GM12865 (cell line): Measurements from ENCODE around the gene FMOD.

Experiments used
- DNase-seq: peaks from one replicate; pipeline ENCODE4 v3.0.0; 2010; ENCODE audit warnings: low read depth
- H3K4me3 ChIP-seq: 2 replicates; pipeline ENCODE4 v1.5.1; 2011; ENCODE audit warnings: mild to moderate bottlenecking, low read depth, low read length, control low read depth
- CTCF ChIP-seq: IDR thresholded peaks from 2 replicates; pipeline ENCODE4 v1.5.1; 2011; ENCODE audit warnings: low read length, control low read depth, low read depth, inconsistent platforms; ENCODE audit not compliant: insufficient read depth; ENCODE audit errors: missing control alignments

The FMOD gene

GRCh38 chr1:203381151-203381751 lies 30.3 kb upstream of the FMOD start:
- peak; percentile 72 for DNase-seq
- TF ChIP-seq CTCF = no peak
- no peak overlapping the region for H3K4me3 ChIP-seq

GRCh38 chr1:203380420-203381150 lies 29.7 kb upstream of the FMOD start:
- TF ChIP-seq CTCF = no peak
- no peak overlapping the region for H3K4me3 ChIP-seq
- peak; percentile 62 for DNase-seq

GRCh38 chr1:203379825-203380224 lies 28.9 kb upstream of the FMOD start:
- DNase-seq = no peak
- no peak for TF ChIP-seq CTCF
- no peak overlapping the region for H3K4me3 ChIP-seq

GRCh38 chr1:203378556-203379245 lies 27.8 kb upstream of the FMOD start:
- no peak for TF ChIP-seq CTCF
- H3K4me3 ChIP-seq = no peak overlapping the region
- DNase-seq = no peak

GRCh38 chr1:203373991-203374390 lies 23.1 kb upstream of the FMOD start:
- no peak for DNase-seq
- H3K4me3 ChIP-seq = no peak overlapping the region
- TF ChIP-seq CTCF = no peak

GRCh38 chr1:203373002-203373401 lies 22.1 kb upstream of the FMOD start:
- no peak for TF ChIP-seq CTCF
- no peak for DNase-seq

More at GRCh38 chr1:203373002-203373401, 22.1 kb upstream of the FMOD start:
- H3K4me3 ChIP-seq = no peak overlapping the region
